Neural crest cell (in vitro differentiated cells): ENCODE results near the gene RNF214. TPM values are rescaled to one million over a fixed set of nuclear protein-coding genes. Genes with fewer than 3 reads are reported as not detected.

ENCODE experiments used
- DNase-seq: peaks from one replicate; pipeline ENCODE4 v3.0.0; 2021; ENCODE audit warnings: low read depth, mixed read lengths, low spot score
- H3K27ac Mint-ChIP-seq: one replicate; pipeline ENCODE4 v1.8.0; 2021; ENCODE audit warnings: mild to moderate bottlenecking, mixed read lengths; ENCODE audit not compliant: unreplicated experiment
- H3K27me3 Mint-ChIP-seq: 2 replicates; pipeline ENCODE4 v1.8.0; 2021; ENCODE audit warnings: low read depth, mild to moderate bottlenecking, mixed read lengths
- H3K36me3 Mint-ChIP-seq: 2 replicates; pipeline ENCODE4 v1.8.0; 2021; ENCODE audit warnings: low read depth, mild to moderate bottlenecking, mixed read lengths
- H3K4me1 Mint-ChIP-seq: 2 replicates; pipeline ENCODE4 v1.8.0; 2021; ENCODE audit warnings: mixed read lengths
- H3K4me3 Mint-ChIP-seq: one replicate; pipeline ENCODE4 v1.8.0; 2021; ENCODE audit warnings: mild to moderate bottlenecking, mixed read lengths
- H3K9me3 Mint-ChIP-seq: 2 replicates; pipeline ENCODE4 v1.8.0; 2021; ENCODE audit warnings: mixed read lengths
- CTCF ChIP-seq: fragments of 200-600 bp; sonication (generic); conservative IDR thresholded peaks from 2 replicates; pipeline ENCODE4 v1.5.0; 2021; ENCODE audit warnings: antibody characterized with exemption, mild to moderate bottlenecking
- total RNA-seq: library from RNA; stranded (reverse); gene quantifications from 2 replicates; pipeline ENCODE4 v1.2.1, GENCODE V29; 2021

Gene RNF214
- total RNA-seq, 1 donor from 2014 or later = 47.5 TPM

- Mint-ChIP-seq H3K36me3 (no peaks in the 10 kb centered on the region), H3K4me1 (peaks cover 38% of the 10 kb centered on the region), H3K4me3 (peak overlapping the region; percentile 72), H3K27me3 (no peaks in the 10 kb centered on the region), H3K9me3 (no peaks in the 10 kb centered on the region), H3K27ac (peak overlapping the region; percentile 91)
- DNase-seq = no peak
- no peak for TF ChIP-seq CTCF
These were observed 67.1 kb downstream of the RNF214 start for GRCh38 chr11:117299351-117300282.

- no peaks in the 10 kb centered on the region for H3K36me3 Mint-ChIP-seq
- DNase-seq = peak; percentile 43
- H3K27me3 Mint-ChIP-seq = no peaks in the 10 kb centered on the region
- H3K9me3 Mint-ChIP-seq = no peaks in the 10 kb centered on the region
- H3K4me3 Mint-ChIP-seq = peak overlapping the region; percentile 72
- no peak for TF ChIP-seq CTCF
- peak overlapping the region; percentile 91 for H3K27ac Mint-ChIP-seq
- H3K4me1 Mint-ChIP-seq = peaks cover 35% of the 10 kb centered on the region
These were observed 67.8 kb downstream of the RNF214 start for GRCh38 chr11:117300283-117300663.

- Mint-ChIP-seq H3K27ac (peak overlapping the region; percentile 83), H3K27me3 (no peaks in the 10 kb centered on the region), H3K4me3 (peak overlapping the region; percentile 11), H3K4me1 (peaks cover 31% of the 10 kb centered on the region), H3K36me3 (no peaks in the 10 kb centered on the region), H3K9me3 (no peaks in the 10 kb centered on the region)
- no peak for DNase-seq
- no peak for TF ChIP-seq CTCF
These were observed 68.3 kb downstream of the RNF214 start for GRCh38 chr11:117300773-117301172.

- Mint-ChIP-seq H3K27ac (no peak overlapping the region), H3K9me3 (no peaks in the 10 kb centered on the region), H3K36me3 (no peaks in the 10 kb centered on the region), H3K4me3 (no peak overlapping the region), H3K4me1 (peaks cover 31% of the 10 kb centered on the region), H3K27me3 (no peaks in the 10 kb centered on the region)
- no peak for DNase-seq
- no peak for TF ChIP-seq CTCF
These were observed 69.8 kb downstream of the RNF214 start for GRCh38 chr11:117302228-117302627.

- no peak for DNase-seq
- H3K27ac Mint-ChIP-seq = no peak overlapping the region
These were observed 70.6 kb downstream of the RNF214 start for GRCh38 chr11:117303101-117303500.

More at GRCh38 chr11:117303101-117303500, 70.6 kb downstream of the RNF214 start:
- H3K4me1 Mint-ChIP-seq = peaks cover 31% of the 10 kb centered on the region
- no peak for TF ChIP-seq CTCF
- no peaks in the 10 kb centered on the region for H3K9me3 Mint-ChIP-seq
- H3K4me3 Mint-ChIP-seq = no peak overlapping the region
- H3K36me3 Mint-ChIP-seq = no peaks in the 10 kb centered on the region
- no peaks in the 10 kb centered on the region for H3K27me3 Mint-ChIP-seq
